Loucy (cell line): ENCODE data around the gene RAD54L.

Experiments
- EZH2phosphoT487 ChIP-seq: fragments of 200-600 bp; IDR thresholded peaks from 2 replicates; pipeline ENCODE4 v1.6.1; 2018; ENCODE audit warnings: antibody characterized with exemption, mild to moderate bottlenecking, moderate library complexity, borderline replicate concordance
- TF ChIP-seq, protein P1 (sequence below): fragments of 200-600 bp; sonication (generic); conservative IDR thresholded peaks from 2 replicates; pipeline ENCODE4 v1.5.1; 2014; ENCODE audit warnings: mild to moderate bottlenecking, antibody characterized with exemption, low read length

- TF ChIP-seq, protein P1, sequence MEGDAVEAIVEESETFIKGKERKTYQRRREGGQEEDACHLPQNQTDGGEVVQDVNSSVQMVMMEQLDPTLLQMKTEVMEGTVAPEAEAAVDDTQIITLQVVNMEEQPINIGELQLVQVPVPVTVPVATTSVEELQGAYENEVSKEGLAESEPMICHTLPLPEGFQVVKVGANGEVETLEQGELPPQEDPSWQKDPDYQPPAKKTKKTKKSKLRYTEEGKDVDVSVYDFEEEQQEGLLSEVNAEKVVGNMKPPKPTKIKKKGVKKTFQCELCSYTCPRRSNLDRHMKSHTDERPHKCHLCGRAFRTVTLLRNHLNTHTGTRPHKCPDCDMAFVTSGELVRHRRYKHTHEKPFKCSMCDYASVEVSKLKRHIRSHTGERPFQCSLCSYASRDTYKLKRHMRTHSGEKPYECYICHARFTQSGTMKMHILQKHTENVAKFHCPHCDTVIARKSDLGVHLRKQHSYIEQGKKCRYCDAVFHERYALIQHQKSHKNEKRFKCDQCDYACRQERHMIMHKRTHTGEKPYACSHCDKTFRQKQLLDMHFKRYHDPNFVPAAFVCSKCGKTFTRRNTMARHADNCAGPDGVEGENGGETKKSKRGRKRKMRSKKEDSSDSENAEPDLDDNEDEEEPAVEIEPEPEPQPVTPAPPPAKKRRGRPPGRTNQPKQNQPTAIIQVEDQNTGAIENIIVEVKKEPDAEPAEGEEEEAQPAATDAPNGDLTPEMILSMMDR: no peak
- TF ChIP-seq EZH2phosphoT487: no peak
Observed at GRCh38 chr1:46218443-46218842, 29.1 kb upstream of the RAD54L start.
